Measurements from ENCODE around the gene GSE1.

DNA sequence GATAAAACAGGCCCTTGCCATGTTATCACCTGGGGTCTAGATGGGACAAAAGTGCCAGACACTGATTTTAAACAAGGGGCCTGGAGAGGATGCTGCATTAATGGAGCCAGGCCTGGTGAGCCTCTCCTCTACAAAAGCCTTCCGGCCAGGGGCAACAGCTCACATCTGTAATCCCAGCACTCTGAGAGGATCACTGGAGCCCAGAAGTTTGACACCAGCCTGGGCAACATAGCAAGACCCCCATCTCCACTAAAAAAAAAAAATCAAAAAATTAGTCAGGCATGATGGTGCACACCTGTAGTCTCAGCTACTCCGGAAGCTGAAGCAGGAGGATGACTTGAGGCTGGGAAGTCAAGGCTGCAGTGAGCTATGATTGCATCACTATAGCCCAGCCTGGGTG, 72.1 kb downstream of the GSE1 start:
- TF ChIP-seq ZNF76 (CRISPR knock-in tag; IDR thresholded peaks at IDR 0.05; ENCODE audit: borderline replicate concordance) (no peak), NONO (IDR thresholded peaks at IDR 0.05; ENCODE audit: low read depth in 2 of 2, low read length in 1 of 2) (no peak), KAT7 (CRISPR knock-in tag; IDR thresholded peaks at IDR 0.05; ENCODE audit: borderline replicate concordance) (no peak), BRCA1 (IDR thresholded peaks at IDR 0.05) (no peak), BRCA1 (CRISPR knock-in tag; IDR thresholded peaks at IDR 0.05) (no peak), NR4A1 (CRISPR knock-in tag; IDR thresholded peaks at IDR 0.05) (no peak), NR4A1 (tag; IDR thresholded peaks at IDR 0.05) (no peak)
- TF ChIP-seq, protein P1, sequence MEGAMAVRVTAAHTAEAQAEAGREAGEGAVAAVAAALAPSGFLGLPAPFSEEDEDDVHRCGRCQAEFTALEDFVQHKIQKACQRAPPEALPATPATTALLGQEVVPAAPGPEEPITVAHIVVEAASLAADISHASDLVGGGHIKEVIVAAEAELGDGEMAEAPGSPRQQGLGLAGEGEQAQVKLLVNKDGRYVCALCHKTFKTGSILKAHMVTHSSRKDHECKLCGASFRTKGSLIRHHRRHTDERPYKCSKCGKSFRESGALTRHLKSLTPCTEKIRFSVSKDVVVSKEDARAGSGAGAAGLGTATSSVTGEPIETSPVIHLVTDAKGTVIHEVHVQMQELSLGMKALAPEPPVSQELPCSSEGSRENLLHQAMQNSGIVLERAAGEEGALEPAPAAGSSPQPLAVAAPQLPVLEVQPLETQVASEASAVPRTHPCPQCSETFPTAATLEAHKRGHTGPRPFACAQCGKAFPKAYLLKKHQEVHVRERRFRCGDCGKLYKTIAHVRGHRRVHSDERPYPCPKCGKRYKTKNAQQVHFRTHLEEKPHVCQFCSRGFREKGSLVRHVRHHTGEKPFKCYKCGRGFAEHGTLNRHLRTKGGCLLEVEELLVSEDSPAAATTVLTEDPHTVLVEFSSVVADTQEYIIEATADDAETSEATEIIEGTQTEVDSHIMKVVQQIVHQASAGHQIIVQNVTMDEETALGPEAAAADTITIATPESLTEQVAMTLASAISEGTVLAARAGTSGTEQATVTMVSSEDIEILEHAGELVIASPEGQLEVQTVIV (CRISPR knock-in tag; IDR thresholded peaks at IDR 0.05; ENCODE audit: borderline replicate concordance): no peak
- TF ChIP-seq, protein P2, sequence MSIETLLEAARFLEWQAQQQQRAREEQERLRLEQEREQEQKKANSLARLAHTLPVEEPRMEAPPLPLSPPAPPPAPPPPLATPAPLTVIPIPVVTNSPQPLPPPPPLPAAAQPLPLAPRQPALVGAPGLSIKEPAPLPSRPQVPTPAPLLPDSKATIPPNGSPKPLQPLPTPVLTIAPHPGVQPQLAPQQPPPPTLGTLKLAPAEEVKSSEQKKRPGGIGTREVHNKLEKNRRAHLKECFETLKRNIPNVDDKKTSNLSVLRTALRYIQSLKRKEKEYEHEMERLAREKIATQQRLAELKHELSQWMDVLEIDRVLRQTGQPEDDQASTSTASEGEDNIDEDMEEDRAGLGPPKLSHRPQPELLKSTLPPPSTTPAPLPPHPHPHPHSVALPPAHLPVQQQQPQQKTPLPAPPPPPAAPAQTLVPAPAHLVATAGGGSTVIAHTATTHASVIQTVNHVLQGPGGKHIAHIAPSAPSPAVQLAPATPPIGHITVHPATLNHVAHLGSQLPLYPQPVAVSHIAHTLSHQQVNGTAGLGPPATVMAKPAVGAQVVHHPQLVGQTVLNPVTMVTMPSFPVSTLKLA (conservative IDR thresholded peaks at IDR 0.05): no peak
- TF ChIP-seq, protein P3, sequence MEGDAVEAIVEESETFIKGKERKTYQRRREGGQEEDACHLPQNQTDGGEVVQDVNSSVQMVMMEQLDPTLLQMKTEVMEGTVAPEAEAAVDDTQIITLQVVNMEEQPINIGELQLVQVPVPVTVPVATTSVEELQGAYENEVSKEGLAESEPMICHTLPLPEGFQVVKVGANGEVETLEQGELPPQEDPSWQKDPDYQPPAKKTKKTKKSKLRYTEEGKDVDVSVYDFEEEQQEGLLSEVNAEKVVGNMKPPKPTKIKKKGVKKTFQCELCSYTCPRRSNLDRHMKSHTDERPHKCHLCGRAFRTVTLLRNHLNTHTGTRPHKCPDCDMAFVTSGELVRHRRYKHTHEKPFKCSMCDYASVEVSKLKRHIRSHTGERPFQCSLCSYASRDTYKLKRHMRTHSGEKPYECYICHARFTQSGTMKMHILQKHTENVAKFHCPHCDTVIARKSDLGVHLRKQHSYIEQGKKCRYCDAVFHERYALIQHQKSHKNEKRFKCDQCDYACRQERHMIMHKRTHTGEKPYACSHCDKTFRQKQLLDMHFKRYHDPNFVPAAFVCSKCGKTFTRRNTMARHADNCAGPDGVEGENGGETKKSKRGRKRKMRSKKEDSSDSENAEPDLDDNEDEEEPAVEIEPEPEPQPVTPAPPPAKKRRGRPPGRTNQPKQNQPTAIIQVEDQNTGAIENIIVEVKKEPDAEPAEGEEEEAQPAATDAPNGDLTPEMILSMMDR (IDR thresholded peaks at IDR 0.05 in 2 of 3, conservative IDR thresholded peaks at IDR 0.05 in 1 of 3; ENCODE audit: insufficient read depth in 2 of 3, low read depth in 1 of 3, low read length in 3 of 3): no peak
